Gastrocnemius medialis (tissue), 4 donors: ENCODE results near the gene DNAJC15. TPM values are rescaled to one million over a fixed set of nuclear protein-coding genes. Genes with fewer than 3 reads are reported as not detected.
"Not testable (repeated sequence)": the region's sequence is repeated elsewhere in the genome, so short reads cannot be mapped to it uniquely, and the experiment has no call there.

Experiments
- ATAC-seq, 2 donors: fragments of 150-250 bp; one replicate each; pipeline ENCODE4 v1.9.1; 2016
- DNase-seq, 2 donors: peaks; one replicate each; pipeline ENCODE4 v3.0.0-alpha.2; 2019
- H3K27ac ChIP-seq, 4 donors: fragments of 200-600 bp; sonication (generic); 1 replicate in 1 of 4; 2 replicates in 3 of 4; pipeline ENCODE4 v1.5.1; 2016 to 2018; ENCODE audit warnings: mild to moderate bottlenecking in 2 of 4, moderate library complexity in 1 of 4
- H3K27me3 ChIP-seq, 3 donors: fragments of 200-600 bp; sonication (generic) in 2 of 3; 1 replicate in 1 of 3; 2 replicates in 2 of 3; pipeline versions ENCODE4 v1.5.1 to v1.6.0; 2016 to 2019; ENCODE audit warnings: mild to moderate bottlenecking in 1 of 3, moderate library complexity in 1 of 3
- H3K36me3 ChIP-seq, 2 donors: fragments of 200-600 bp; sonication (generic) in 1 of 2; one replicate each; pipeline ENCODE4 v1.5.1; 2017 to 2018
- H3K4me1 ChIP-seq, 2 donors: fragments of 200-600 bp; sonication (generic) in 1 of 2; one replicate each; pipeline ENCODE4 v1.5.1; 2016 to 2017; ENCODE audit warnings: mild to moderate bottlenecking in 2 of 2
- H3K4me3 ChIP-seq, 4 donors: fragments of 200-600 bp; sonication (generic) in 3 of 4; 1 replicate in 1 of 4; 2 replicates in 3 of 4; pipeline ENCODE4 v1.5.1; 2016 to 2019; ENCODE audit warnings: mild to moderate bottlenecking in 2 of 4
- H3K9me3 ChIP-seq, 3 donors: fragments of 200-600 bp; sonication (generic) in 2 of 3; 1 replicate in 1 of 3; 2 replicates in 2 of 3; pipeline ENCODE4 v1.5.1; 2016 to 2019
- POLR2A ChIP-seq, 2 donors: fragments of 450-650 bp; IDR thresholded peaks; one replicate each; pipeline ENCODE4 v1.6.1; 2017; ENCODE audit warnings: antibody characterized with exemption in 2 of 2, mild to moderate bottlenecking in 2 of 2, moderate library complexity in 2 of 2
- in situ Hi-C, 4 donors: fragments of 200-750 bp; cut with MboI; loops; one replicate each; pipeline versions ENCODE4 v1.15.0 to v1.8.0; 2017; ENCODE audit warnings: low sequenced_read_pairs in 4 of 4
- intact Hi-C: fragments of 100-400 bp; cut with DNase I; formaldehyde crosslinking; loops from one replicate; pipeline ENCODE4 v1.15.1; 2023; ENCODE audit warnings: low total_unique reads
- total RNA-seq, 4 donors: library from RNA; depleted of rRNA; stranded (reverse); fragments of >200 nt; gene quantifications; one replicate each; pipeline versions ENCODE4 v1.1.0 to v1.2.3, GENCODE V29; 2016
- TF ChIP-seq, protein P1 (sequence below), 5 experiments: fragments of 450-650 bp in 3 of 5; fragments of 200-600 bp in 2 of 5; sonication (generic) in 2 of 5; IDR thresholded peaks in 4 of 5; conservative IDR thresholded peaks in 1 of 5; 1 replicate in 4 of 5; 2 replicates in 1 of 5; pipeline ENCODE4 v1.5.1; 2016 to 2019; ENCODE audit warnings: antibody characterized with exemption in 5 of 5, mild to moderate bottlenecking in 3 of 5, moderate library complexity in 3 of 5

The DNAJC15 gene
- total RNA-seq, 4 donors from 2014 or later: 6.2 to 19.5 (median 12.3) TPM

- in situ Hi-C loops (no loop called here), intact Hi-C loops (no loop called here)
- peaks cover 10 to 12% of the 10 kb centered on the region in 2 donors for H3K4me1 ChIP-seq
- no peaks in the 10 kb centered on the region for H3K27me3 ChIP-seq
- no peaks in the 10 kb centered on the region for H3K9me3 ChIP-seq
- TF ChIP-seq POLR2A (IDR thresholded peaks at IDR 0.05): no peak
- TF ChIP-seq, protein P1, sequence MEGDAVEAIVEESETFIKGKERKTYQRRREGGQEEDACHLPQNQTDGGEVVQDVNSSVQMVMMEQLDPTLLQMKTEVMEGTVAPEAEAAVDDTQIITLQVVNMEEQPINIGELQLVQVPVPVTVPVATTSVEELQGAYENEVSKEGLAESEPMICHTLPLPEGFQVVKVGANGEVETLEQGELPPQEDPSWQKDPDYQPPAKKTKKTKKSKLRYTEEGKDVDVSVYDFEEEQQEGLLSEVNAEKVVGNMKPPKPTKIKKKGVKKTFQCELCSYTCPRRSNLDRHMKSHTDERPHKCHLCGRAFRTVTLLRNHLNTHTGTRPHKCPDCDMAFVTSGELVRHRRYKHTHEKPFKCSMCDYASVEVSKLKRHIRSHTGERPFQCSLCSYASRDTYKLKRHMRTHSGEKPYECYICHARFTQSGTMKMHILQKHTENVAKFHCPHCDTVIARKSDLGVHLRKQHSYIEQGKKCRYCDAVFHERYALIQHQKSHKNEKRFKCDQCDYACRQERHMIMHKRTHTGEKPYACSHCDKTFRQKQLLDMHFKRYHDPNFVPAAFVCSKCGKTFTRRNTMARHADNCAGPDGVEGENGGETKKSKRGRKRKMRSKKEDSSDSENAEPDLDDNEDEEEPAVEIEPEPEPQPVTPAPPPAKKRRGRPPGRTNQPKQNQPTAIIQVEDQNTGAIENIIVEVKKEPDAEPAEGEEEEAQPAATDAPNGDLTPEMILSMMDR (IDR thresholded peaks at IDR 0.05 in 4 of 5, conservative IDR thresholded peaks at IDR 0.05 in 1 of 5): no peak
- no peak overlapping the region for H3K4me3 ChIP-seq
- H3K27ac ChIP-seq: no peak overlapping the region
- DNase-seq (no peak), ATAC-seq (no peak)
- peaks cover 0 to 6% of the 10 kb centered on the region in 2 donors for H3K36me3 ChIP-seq
Observed at GRCh38 chr13:43031881-43032280, 8.5 kb downstream of the DNAJC15 start.

- Histone ChIP-seq H3K4me3 (no peak overlapping the region), H3K27me3 (no peaks in the 10 kb centered on the region), H3K9me3 (no peaks in the 10 kb centered on the region), H3K27ac (no peak overlapping the region), H3K4me1 (peaks cover 12 to 13% of the 10 kb centered on the region in 2 donors), H3K36me3 (peaks cover 0 to 2% of the 10 kb centered on the region in 2 donors)
- TF ChIP-seq POLR2A (IDR thresholded peaks at IDR 0.05): no peak
- TF ChIP-seq, protein P1 (IDR thresholded peaks at IDR 0.05 in 4 of 5, conservative IDR thresholded peaks at IDR 0.05 in 1 of 5): no peak
- DNase-seq: no peak
- in situ Hi-C loops: no loop called here
- ATAC-seq: no peak
- intact Hi-C loops: no loop called here
Observed at GRCh38 chr13:43033038-43033437, 9.7 kb downstream of the DNAJC15 start.

DNA sequence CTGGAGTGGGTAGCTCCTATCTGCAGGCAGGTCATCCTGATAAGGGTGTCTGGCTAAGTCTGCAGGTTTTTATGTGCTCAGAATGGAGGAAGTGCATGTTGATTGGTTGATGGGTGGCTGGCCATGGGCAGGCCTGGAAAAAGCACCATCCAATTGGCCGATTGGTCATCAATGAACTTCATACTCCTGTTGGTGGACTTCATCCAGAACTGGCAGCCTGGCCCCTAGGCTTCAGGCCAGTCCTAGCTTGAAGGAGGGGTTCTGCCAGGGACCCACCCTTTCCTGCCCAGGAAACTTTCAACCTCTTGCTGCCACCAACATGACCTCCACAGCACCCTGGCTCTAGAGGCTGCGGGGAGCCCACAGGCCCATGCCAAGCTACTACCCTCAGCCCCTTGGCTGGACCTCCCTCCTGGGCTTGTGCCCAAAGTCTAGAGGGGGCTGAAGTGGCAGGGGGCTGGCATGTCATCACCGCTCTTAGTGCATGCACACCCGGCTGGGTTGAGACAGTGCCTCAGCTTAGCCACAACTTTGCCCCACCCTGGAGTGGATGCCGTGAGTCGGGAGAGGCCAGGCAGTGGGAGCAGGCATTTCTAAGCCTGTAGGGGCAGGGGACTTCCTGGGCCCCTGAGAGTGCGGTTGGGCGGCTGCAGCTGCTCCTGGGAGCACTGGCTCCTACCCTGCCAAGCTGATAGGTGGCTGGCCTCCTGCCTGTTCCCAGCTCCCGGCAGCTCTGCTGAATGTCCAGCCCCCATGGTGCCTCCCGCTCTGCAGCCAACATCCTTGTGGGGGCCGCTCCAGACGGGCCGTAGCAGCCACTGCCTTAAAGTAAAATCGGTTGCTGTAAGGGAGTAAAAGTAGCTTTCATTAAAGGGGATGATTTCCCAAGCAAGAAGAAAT, 13.2 kb downstream of the DNAJC15 start:
- intact Hi-C loops (no loop called here), in situ Hi-C loops (no loop called here)
- Histone ChIP-seq H3K27ac (no peak overlapping the region), H3K36me3 (no peaks in the 10 kb centered on the region), H3K4me1 (peaks cover 12 to 19% of the 10 kb centered on the region in 2 donors), H3K9me3 (no peaks in the 10 kb centered on the region), H3K27me3 (no peaks in the 10 kb centered on the region), H3K4me3 (no peak overlapping the region)
- ATAC-seq (no peak), DNase-seq (no peak)
- TF ChIP-seq POLR2A (IDR thresholded peaks at IDR 0.05): no peak
- TF ChIP-seq, protein P1 (IDR thresholded peaks at IDR 0.05 in 4 of 5, conservative IDR thresholded peaks at IDR 0.05 in 1 of 5): no peak

DNA sequence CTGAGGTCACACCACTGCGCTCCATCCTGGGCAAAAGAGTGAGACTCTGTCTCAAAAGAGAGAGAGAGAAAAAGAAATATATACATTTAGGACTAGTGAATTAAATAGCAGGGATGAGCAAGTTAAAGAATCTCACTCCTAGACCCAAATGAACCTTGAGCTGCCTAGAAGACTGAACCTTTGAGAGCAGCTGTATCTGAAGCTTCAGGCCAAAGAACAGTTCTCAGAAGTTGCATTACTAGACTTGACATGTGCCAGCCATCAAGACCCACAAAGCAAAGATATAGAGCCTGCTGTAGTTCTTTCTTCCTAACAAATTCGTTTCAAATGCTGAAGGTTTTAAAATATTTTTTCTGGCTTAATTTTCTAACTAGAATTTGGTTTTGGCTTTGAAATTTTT, 16.6 kb downstream of the DNAJC15 start:
- peaks cover 13 to 20% of the 10 kb centered on the region in 2 donors for H3K4me1 ChIP-seq
- TF ChIP-seq, protein P1 (IDR thresholded peaks at IDR 0.05 in 4 of 5, conservative IDR thresholded peaks at IDR 0.05 in 1 of 5): no peak
- TF ChIP-seq POLR2A (IDR thresholded peaks at IDR 0.05): no peak
- no peaks in the 10 kb centered on the region for H3K27me3 ChIP-seq
- no peak overlapping the region for H3K27ac ChIP-seq
- no peaks in the 10 kb centered on the region for H3K9me3 ChIP-seq
- no peak for ATAC-seq
- intact Hi-C loops (no loop called here), in situ Hi-C loops (no loop called here)
- no peaks in the 10 kb centered on the region for H3K36me3 ChIP-seq
- H3K4me3 ChIP-seq: no peak overlapping the region
- DNase-seq: no peak

DNA sequence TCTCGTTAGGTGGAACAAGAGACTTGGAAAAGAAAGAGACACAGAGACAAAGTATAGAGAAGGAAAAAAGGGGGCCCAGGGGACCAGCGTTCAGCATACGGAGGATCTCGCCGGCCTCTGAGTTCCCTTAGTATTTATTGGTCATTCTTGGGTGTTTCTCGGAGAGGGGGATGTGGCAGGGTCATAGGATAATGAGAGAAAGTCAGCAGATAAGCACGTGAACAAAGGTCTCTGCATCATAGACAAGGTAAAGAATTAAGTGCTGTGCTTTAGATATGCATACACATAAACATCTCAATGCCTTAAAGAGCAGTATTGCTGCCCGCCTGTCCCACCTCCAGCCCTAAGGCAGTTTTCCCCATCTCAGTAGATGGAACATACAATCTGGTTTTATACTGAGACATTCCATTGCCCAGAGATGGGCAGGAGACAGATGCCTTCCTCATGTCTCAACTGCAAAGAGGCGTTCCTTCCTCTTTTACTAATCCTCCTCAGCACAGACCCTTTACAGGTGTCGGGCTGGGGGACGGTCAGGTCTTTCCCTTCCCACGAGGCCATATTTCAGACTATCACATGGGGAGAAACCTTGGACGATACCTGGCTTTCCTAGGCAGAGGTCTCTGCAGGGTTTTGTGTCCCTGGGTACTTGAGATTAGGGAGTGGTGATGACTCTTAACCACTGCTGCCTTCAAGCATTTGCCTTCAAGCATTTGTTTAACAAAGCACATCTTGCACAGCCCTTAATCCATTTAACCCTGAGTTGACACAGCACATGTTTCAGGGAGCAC, 17.4 kb downstream of the DNAJC15 start:
- intact Hi-C loops, DNase-seq, in situ Hi-C loops, H3K4me3 ChIP-seq, H3K36me3 ChIP-seq, H3K9me3 ChIP-seq, H3K27ac ChIP-seq, ATAC-seq, H3K27me3 ChIP-seq: not testable (repeated sequence)
- H3K4me1 ChIP-seq: peaks cover 16 to 21% of the 10 kb centered on the region in 2 donors
